ENCODE measurements around the gene SEMA4A.

DNA sequence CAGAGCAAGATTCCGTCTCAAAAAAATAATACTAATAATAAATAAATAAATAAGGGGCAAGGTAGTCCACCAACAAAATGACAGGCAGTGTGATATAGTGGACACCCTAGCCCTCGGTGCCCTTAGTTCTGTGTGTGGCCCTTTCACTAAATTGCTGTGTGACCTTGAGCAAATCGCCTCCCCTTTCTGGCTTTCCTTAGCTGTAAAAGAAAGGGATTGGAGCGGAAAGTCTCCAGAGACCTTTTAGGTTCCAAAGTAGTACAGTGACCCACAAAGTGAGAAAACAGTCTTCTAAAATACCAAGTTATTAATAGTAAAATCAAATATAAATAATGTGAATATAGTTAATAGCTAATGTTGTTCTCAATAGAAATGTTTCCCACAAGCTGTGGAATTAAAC, 31.3 kb upstream of the SEMA4A start:
- TF ChIP-seq, protein P1, sequence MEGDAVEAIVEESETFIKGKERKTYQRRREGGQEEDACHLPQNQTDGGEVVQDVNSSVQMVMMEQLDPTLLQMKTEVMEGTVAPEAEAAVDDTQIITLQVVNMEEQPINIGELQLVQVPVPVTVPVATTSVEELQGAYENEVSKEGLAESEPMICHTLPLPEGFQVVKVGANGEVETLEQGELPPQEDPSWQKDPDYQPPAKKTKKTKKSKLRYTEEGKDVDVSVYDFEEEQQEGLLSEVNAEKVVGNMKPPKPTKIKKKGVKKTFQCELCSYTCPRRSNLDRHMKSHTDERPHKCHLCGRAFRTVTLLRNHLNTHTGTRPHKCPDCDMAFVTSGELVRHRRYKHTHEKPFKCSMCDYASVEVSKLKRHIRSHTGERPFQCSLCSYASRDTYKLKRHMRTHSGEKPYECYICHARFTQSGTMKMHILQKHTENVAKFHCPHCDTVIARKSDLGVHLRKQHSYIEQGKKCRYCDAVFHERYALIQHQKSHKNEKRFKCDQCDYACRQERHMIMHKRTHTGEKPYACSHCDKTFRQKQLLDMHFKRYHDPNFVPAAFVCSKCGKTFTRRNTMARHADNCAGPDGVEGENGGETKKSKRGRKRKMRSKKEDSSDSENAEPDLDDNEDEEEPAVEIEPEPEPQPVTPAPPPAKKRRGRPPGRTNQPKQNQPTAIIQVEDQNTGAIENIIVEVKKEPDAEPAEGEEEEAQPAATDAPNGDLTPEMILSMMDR (conservative IDR thresholded peaks at IDR 0.05): no peak
- no peak for TF ChIP-seq ZFX (IDR thresholded peaks at IDR 0.05)

Measured in C4-2B (cell line).